ENCODE results near the gene SHANK1. TPM values are rescaled to one million over a fixed set of nuclear protein-coding genes. Genes with fewer than 3 reads are reported as not detected.

The SHANK1 gene
- total and polyA plus RNA-seq, 2 donors from 2014 or later: 0.24 to 0.35 TPM

- H3K36me3 ChIP-seq (ENCODE audit: control insufficient read depth in 2 of 3, insufficient read depth in 3 of 3, low read length in 3 of 3): no peaks in the 10 kb centered on the region
- intact Hi-C loops (cut with DNase I): no loop called here
- H3K4me1 ChIP-seq (ENCODE audit: control insufficient read depth in 2 of 3, insufficient read depth in 2 of 3, low read depth in 1 of 3, low read length in 3 of 3): no peaks in the 10 kb centered on the region
- FAIRE-seq (no peak), DNase-seq (no peak)
- TF ChIP-seq CTCF (IDR thresholded peaks at IDR 0.05; ENCODE audit: borderline replicate concordance, extremely low read depth, insufficient read depth): no peak
- H3K27ac ChIP-seq (ENCODE audit: low read depth in 2 of 2, low read length in 2 of 2): no peak overlapping the region
- no peaks in the 10 kb centered on the region for H3K9me3 ChIP-seq (ENCODE audit: control insufficient read depth in 2 of 3, insufficient read depth in 1 of 3, low read length in 3 of 3)
- no peak overlapping the region for H3K4me3 ChIP-seq (ENCODE audit: low read length in 3 of 3)
- H3K27me3 ChIP-seq (ENCODE audit: control insufficient read depth, insufficient read depth, low read length): no peaks in the 10 kb centered on the region
- H3K9ac ChIP-seq (ENCODE audit: low read length in 3 of 3): no peak overlapping the region
Measured at GRCh38 chr19:50735869-50736268, 16.3 kb upstream of the SHANK1 start.

- intact Hi-C loops (cut with DNase I): no loop called here
- H3K27me3 ChIP-seq (ENCODE audit: control insufficient read depth, insufficient read depth, low read length): no peaks in the 10 kb centered on the region
- DNase-seq (no peak), FAIRE-seq (no peak)
- peaks cover 0 to 11% (median 0%) of the 10 kb centered on the region in 3 donors for H3K4me1 ChIP-seq (ENCODE audit: control insufficient read depth in 2 of 3, insufficient read depth in 2 of 3, low read depth in 1 of 3, low read length in 3 of 3)
- no peaks in the 10 kb centered on the region for H3K36me3 ChIP-seq (ENCODE audit: control insufficient read depth in 2 of 3, insufficient read depth in 3 of 3, low read length in 3 of 3)
- no peak overlapping the region for H3K4me3 ChIP-seq (ENCODE audit: low read length in 3 of 3)
- no peak for TF ChIP-seq CTCF (IDR thresholded peaks at IDR 0.05; ENCODE audit: borderline replicate concordance, extremely low read depth, insufficient read depth)
- H3K9me3 ChIP-seq (ENCODE audit: control insufficient read depth in 2 of 3, insufficient read depth in 1 of 3, low read length in 3 of 3): no peaks in the 10 kb centered on the region
- H3K27ac ChIP-seq (ENCODE audit: low read depth in 2 of 2, low read length in 2 of 2): no peak overlapping the region
- H3K9ac ChIP-seq (ENCODE audit: low read length in 3 of 3): no peak overlapping the region
Measured at GRCh38 chr19:50729894-50730293, 10.3 kb upstream of the SHANK1 start.

- DNase-seq (peak; percentile 91 to 96 (median 95)), FAIRE-seq (no peak)
- H3K4me3 ChIP-seq (ENCODE audit: low read length in 3 of 3): peak overlapping the region in 1 of 3 donors; percentile 33
- TF ChIP-seq CTCF (IDR thresholded peaks at IDR 0.05; ENCODE audit: borderline replicate concordance, extremely low read depth, insufficient read depth): no peak
- no peaks in the 10 kb centered on the region for H3K36me3 ChIP-seq (ENCODE audit: control insufficient read depth in 2 of 3, insufficient read depth in 3 of 3, low read length in 3 of 3)
- H3K9ac ChIP-seq (ENCODE audit: low read length in 3 of 3): no peak overlapping the region
- H3K4me1 ChIP-seq (ENCODE audit: control insufficient read depth in 2 of 3, insufficient read depth in 2 of 3, low read depth in 1 of 3, low read length in 3 of 3): peaks cover 0 to 15% (median 0%) of the 10 kb centered on the region in 3 donors
- no peaks in the 10 kb centered on the region for H3K27me3 ChIP-seq (ENCODE audit: control insufficient read depth, insufficient read depth, low read length)
- H3K9me3 ChIP-seq (ENCODE audit: control insufficient read depth in 2 of 3, insufficient read depth in 1 of 3, low read length in 3 of 3): no peaks in the 10 kb centered on the region
- no peak overlapping the region for H3K27ac ChIP-seq (ENCODE audit: low read depth in 2 of 2, low read length in 2 of 2)
- intact Hi-C loops (cut with DNase I): no loop called here
Measured at GRCh38 chr19:50728084-50728737, 8.6 kb upstream of the SHANK1 start.

- peak overlapping the region in 1 of 3 donors; percentile 77 for H3K9ac ChIP-seq (ENCODE audit: low read length in 3 of 3)
- H3K36me3 ChIP-seq (ENCODE audit: control insufficient read depth in 2 of 3, insufficient read depth in 3 of 3, low read length in 3 of 3): no peaks in the 10 kb centered on the region
- TF ChIP-seq CTCF (IDR thresholded peaks at IDR 0.05; ENCODE audit: borderline replicate concordance, extremely low read depth, insufficient read depth): no peak
- intact Hi-C loops (cut with DNase I): no loop called here
- H3K4me1 ChIP-seq (ENCODE audit: control insufficient read depth in 2 of 3, insufficient read depth in 2 of 3, low read depth in 1 of 3, low read length in 3 of 3): peaks cover 0 to 15% (median 0%) of the 10 kb centered on the region in 3 donors
- no peak for DNase-seq
- H3K27me3 ChIP-seq (ENCODE audit: control insufficient read depth, insufficient read depth, low read length): no peaks in the 10 kb centered on the region
- H3K9me3 ChIP-seq (ENCODE audit: control insufficient read depth in 2 of 3, insufficient read depth in 1 of 3, low read length in 3 of 3): no peaks in the 10 kb centered on the region
- H3K4me3 ChIP-seq (ENCODE audit: low read length in 3 of 3): peak overlapping the region; percentile 63 to 71 (median 68)
- no peak for FAIRE-seq
- no peak overlapping the region for H3K27ac ChIP-seq (ENCODE audit: low read depth in 2 of 2, low read length in 2 of 2)
Measured at GRCh38 chr19:50725911-50726230, 6.3 kb upstream of the SHANK1 start.
